ENCODE data around the gene UBE2O. TPM values are rescaled to one million over a fixed set of nuclear protein-coding genes. Genes with fewer than 3 reads are reported as not detected.

UBE2O gene
- total and polyA plus RNA-seq, 7 donors, result 6.2 to 26.3 (median 12.9) TPM

DNA sequence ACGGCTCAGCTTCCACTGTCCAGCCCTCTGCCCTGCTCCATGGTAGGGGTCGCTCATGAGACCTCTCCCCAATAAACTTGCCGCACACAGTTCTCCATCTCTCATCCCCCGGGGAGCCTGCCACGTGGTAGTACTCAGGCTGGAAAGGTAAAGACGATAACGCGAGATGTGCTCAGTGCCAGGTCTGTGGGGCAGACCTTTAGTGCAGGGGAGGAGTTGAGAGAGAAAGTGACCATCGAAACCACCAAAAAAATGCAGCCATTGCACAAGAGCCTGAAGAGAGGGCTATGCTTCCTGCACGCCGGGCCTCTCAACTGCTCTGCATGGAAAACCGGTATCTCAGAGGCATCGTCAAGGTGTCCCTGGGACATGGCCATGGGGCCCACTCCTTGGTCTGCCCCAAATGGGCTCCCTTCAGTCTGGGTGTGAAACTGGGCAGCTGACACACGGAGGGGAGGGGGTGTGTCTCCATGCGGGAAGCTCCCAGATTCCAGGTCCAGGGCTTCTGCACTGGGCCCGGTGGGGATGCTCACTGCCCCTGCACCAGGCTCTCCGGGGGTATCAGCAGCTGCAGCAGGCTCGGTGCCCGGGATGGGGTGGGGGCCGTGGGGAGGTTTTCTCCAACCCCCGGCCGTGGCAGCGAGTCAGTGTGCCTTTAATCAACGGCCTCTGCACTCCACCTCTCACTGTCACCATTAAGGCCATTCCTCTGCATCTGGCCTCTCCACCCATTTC lies 9.8 kb upstream of the UBE2O start:
- H3K4me3 ChIP-seq, result no peak overlapping the region
- intact Hi-C loops (cut with DNase I), result no loop called here
- no peaks in the 10 kb centered on the region for H3K9me3 ChIP-seq
- H3K4me1 ChIP-seq, result no peaks in the 10 kb centered on the region
- no peak for TF ChIP-seq POLR2AphosphoS5 (IDR thresholded peaks at IDR 0.05)
- no peak for TF ChIP-seq POLR2A (IDR thresholded peaks at IDR 0.05)
- no peak for TF ChIP-seq EP300 (IDR thresholded peaks at IDR 0.05)
- TF ChIP-seq, protein P1, sequence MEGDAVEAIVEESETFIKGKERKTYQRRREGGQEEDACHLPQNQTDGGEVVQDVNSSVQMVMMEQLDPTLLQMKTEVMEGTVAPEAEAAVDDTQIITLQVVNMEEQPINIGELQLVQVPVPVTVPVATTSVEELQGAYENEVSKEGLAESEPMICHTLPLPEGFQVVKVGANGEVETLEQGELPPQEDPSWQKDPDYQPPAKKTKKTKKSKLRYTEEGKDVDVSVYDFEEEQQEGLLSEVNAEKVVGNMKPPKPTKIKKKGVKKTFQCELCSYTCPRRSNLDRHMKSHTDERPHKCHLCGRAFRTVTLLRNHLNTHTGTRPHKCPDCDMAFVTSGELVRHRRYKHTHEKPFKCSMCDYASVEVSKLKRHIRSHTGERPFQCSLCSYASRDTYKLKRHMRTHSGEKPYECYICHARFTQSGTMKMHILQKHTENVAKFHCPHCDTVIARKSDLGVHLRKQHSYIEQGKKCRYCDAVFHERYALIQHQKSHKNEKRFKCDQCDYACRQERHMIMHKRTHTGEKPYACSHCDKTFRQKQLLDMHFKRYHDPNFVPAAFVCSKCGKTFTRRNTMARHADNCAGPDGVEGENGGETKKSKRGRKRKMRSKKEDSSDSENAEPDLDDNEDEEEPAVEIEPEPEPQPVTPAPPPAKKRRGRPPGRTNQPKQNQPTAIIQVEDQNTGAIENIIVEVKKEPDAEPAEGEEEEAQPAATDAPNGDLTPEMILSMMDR (IDR thresholded peaks at IDR 0.05), result no peak
- no peak overlapping the region for H3K27ac ChIP-seq
- H3K27me3 ChIP-seq, result no peaks in the 10 kb centered on the region
- 83 to 84% methylated on average over 24 of the region's 24 CpGs for WGBS, 2 donors
- DNase-seq, result no peak
- H3K36me3 ChIP-seq, result no peaks in the 10 kb centered on the region

DNA sequence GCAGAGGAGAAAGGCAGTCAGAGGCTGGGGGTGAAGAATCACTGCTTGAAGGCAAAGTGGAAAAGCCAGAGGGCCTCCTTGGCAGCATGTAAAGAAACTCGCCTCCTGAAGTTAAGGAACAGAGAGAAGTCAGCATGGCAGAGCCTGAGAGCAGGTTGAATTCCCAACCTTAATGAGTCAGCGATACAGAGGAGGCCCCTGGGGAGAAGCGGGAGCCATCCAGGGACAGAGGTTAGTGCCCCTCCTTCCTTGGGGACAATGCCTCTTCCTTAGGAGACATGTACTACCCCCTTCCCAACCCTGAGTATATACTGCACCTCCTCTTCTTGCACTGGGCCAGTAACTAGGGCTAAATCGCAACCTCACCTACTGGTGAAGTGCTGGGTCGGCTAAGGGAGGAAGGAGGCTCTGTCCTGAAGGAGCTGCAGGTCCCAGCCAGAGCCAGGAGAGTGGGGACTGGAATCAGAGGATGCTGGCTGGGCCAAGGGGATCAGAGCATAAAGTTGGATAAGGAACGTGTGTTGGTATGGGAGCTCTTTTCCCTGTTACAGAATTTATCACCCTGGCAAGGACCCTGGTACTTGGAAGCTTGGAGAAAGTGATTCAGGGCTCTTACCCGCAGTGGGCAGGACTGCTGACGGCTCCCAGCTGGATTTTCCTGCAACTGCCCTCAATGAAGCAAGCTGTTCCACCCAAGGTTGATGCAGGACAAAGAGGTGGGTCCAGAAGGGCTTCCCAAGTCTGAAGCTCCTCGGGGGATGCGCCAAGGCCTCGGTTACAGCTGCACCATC lies 9.0 kb upstream of the UBE2O start:
- no peak overlapping the region for H3K27ac ChIP-seq
- H3K4me1 ChIP-seq, result no peaks in the 10 kb centered on the region
- H3K36me3 ChIP-seq, result no peaks in the 10 kb centered on the region
- WGBS, 2 donors, result 83 to 88% methylated on average over 11 of the region's 11 CpGs
- TF ChIP-seq POLR2AphosphoS5 (IDR thresholded peaks at IDR 0.05) (no peak), POLR2A (IDR thresholded peaks at IDR 0.05) (no peak)
- H3K4me3 ChIP-seq, result no peak overlapping the region
- DNase-seq, result no peak
- intact Hi-C loops (cut with DNase I), result no loop called here
- no peaks in the 10 kb centered on the region for H3K27me3 ChIP-seq
- no peaks in the 10 kb centered on the region for H3K9me3 ChIP-seq

DNA sequence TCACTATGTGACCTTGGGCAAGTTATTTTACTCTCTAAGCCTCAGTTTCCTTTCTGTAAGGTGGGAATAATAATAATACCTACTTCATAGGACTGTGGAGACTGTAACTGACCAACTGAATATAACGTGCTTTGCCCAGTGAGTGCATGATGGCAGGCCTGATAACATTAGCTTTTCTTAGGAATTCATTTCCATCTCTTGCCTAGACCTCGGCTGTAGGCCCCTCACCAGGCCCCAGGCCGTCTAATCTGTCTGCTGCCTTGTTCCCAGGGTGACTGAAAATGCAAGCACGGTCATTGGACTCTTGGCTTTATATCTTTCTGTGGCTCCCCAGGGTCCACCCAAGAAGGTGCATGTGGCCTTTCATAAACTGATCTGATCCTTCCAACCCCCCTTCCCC lies 6.7 kb upstream of the UBE2O start:
- intact Hi-C loops (cut with DNase I), result no loop called here
- no peak overlapping the region for H3K4me3 ChIP-seq
- no peak for DNase-seq
- 77 to 86% methylated on average over 4 of the region's 4 CpGs for WGBS, 2 donors
- no peak for TF ChIP-seq POLR2A (IDR thresholded peaks at IDR 0.05)
- no peak for TF ChIP-seq POLR2AphosphoS5 (IDR thresholded peaks at IDR 0.05)
- TF ChIP-seq, protein P1 (IDR thresholded peaks at IDR 0.05), result no peak
- no peak for TF ChIP-seq EP300 (IDR thresholded peaks at IDR 0.05)
- no peaks in the 10 kb centered on the region for H3K36me3 ChIP-seq
- no peaks in the 10 kb centered on the region for H3K27me3 ChIP-seq
- H3K27ac ChIP-seq, result no peak overlapping the region
- H3K9me3 ChIP-seq, result no peaks in the 10 kb centered on the region
- H3K4me1 ChIP-seq, result no peaks in the 10 kb centered on the region

DNA sequence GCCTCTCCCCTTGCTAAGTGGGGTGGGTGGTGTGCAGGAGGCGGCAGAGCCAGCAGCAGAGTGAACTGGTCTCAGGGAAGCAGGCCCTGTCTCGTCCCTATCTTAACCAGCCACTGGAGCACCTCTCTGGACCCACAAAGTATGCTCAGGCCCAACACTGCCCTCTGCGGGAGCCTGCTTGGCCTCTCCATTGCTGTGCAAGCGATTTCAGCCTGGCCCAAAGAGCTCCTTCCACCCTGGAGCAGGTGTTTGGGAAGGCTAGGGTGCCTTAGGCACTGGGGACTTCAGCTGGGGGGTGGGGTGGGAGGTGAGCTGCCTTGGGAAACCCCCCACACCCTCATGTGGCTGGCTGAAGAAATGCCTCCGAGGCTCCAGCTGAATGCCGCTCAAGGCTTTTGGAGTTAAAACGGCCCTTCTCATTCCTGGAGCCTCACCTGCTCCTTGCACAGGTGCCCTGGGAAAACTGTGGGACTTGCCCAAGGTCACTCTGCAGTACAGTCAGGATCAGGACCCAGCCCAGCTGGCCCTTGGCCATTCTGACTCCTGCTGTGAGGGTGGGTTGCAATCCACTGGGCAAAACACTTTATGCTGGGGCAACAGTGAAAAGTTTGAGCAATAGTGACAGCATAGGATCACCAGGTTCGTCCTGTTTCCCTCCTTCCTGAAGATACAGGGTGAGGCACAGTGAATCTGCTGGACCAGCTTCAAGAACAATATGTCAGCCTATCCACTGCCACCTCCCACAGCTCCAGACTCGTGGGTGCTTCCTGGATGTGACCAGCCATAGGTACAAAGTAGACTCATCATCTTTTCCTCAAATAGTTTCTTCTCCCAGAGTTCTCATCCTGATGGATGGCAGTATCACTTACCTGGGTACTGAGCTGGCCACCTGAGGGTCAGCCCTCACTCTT lies 5.9 kb upstream of the UBE2O start:
- Histone ChIP-seq H3K27ac (no peak overlapping the region), H3K27me3 (no peaks in the 10 kb centered on the region), H3K4me3 (no peak overlapping the region), H3K36me3 (no peaks in the 10 kb centered on the region), H3K9me3 (no peaks in the 10 kb centered on the region), H3K4me1 (no peaks in the 10 kb centered on the region)
- TF ChIP-seq POLR2AphosphoS5 (IDR thresholded peaks at IDR 0.05) (no peak), POLR2A (IDR thresholded peaks at IDR 0.05) (no peak), EP300 (IDR thresholded peaks at IDR 0.05) (no peak)
- TF ChIP-seq, protein P1 (IDR thresholded peaks at IDR 0.05), result no peak
- WGBS, 2 donors, result 26 to 57% methylated on average over 9 of the region's 9 CpGs
- intact Hi-C loops (cut with DNase I), result no loop called here
- no peak for DNase-seq
